ENCODE measurements around the gene G3BP1. TPM values are rescaled to one million over a fixed set of nuclear protein-coding genes. Genes with fewer than 3 reads are reported as not detected.

The G3BP1 gene
- total and polyA plus RNA-seq, 2 of the 13 experiments (the other 11 are each of a cell fraction or from before 2014, with no cell fraction given), result 36.7 to 320 TPM

DNA sequence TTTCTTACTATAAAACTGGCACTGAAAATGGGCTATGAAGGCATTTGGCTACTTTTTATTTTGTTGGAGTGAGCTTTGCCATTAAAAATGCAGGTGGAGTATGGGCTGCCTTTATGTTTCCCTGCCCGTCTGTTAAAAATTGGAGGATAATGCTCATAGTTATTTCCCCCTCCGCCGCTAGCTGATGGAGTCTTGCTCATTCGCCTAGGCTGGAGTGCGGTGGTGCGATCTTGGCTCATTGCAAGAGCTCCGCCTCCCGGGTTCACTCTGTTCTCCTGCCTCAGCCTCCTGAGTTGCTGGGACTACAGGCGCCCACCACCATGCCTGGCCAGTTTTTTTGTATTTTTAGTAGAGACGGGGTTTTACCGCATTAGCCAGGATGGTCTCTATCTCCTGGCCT is 8.6 kb downstream of the G3BP1 start (continued):
- TF ChIP-seq, protein P1, sequence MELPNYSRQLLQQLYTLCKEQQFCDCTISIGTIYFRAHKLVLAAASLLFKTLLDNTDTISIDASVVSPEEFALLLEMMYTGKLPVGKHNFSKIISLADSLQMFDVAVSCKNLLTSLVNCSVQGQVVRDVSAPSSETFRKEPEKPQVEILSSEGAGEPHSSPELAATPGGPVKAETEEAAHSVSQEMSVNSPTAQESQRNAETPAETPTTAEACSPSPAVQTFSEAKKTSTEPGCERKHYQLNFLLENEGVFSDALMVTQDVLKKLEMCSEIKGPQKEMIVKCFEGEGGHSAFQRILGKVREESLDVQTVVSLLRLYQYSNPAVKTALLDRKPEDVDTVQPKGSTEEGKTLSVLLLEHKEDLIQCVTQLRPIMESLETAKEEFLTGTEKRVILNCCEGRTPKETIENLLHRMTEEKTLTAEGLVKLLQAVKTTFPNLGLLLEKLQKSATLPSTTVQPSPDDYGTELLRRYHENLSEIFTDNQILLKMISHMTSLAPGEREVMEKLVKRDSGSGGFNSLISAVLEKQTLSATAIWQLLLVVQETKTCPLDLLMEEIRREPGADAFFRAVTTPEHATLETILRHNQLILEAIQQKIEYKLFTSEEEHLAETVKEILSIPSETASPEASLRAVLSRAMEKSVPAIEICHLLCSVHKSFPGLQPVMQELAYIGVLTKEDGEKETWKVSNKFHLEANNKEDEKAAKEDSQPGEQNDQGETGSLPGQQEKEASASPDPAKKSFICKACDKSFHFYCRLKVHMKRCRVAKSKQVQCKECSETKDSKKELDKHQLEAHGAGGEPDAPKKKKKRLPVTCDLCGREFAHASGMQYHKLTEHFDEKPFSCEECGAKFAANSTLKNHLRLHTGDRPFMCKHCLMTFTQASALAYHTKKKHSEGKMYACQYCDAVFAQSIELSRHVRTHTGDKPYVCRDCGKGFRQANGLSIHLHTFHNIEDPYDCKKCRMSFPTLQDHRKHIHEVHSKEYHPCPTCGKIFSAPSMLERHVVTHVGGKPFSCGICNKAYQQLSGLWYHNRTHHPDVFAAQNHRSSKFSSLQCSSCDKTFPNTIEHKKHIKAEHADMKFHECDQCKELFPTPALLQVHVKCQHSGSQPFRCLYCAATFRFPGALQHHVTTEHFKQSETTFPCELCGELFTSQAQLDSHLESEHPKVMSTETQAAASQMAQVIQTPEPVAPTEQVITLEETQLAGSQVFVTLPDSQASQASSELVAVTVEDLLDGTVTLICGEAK (IDR thresholded peaks at IDR 0.05), result no peak
- TF ChIP-seq, protein P1 (CRISPR knock-in tag; IDR thresholded peaks at IDR 0.05), result no peak
- TF ChIP-seq ZNF343 (CRISPR knock-in tag; IDR thresholded peaks at IDR 0.05) (no peak), EEA1 (CRISPR knock-in tag; IDR thresholded peaks at IDR 0.05; ENCODE audit: borderline replicate concordance) (no peak), CBX5 (CRISPR knock-in tag; IDR thresholded peaks at IDR 0.05; ENCODE audit: borderline replicate concordance) (no peak)

Measured in HepG2 (cell line).